Duodenal mucosa (tissue), 2 donors: ENCODE data around the gene TSR3.

Source experiments
- H3K27ac ChIP-seq: one replicate; pipeline ENCODE4 v1.7.0; 2013; ENCODE audit warnings: low read depth, low read length
- H3K27me3 ChIP-seq, 2 donors: one replicate each; pipeline ENCODE4 v1.7.0; 2013; ENCODE audit warnings: low read length in 2 of 2, control low read depth in 1 of 2; ENCODE audit not compliant: insufficient read depth in 2 of 2, control insufficient read depth in 1 of 2
- H3K36me3 ChIP-seq, 2 donors: one replicate each; pipeline ENCODE4 v1.7.0; 2013; ENCODE audit warnings: low read length in 2 of 2, control low read depth in 1 of 2; ENCODE audit not compliant: insufficient read depth in 2 of 2, control insufficient read depth in 1 of 2
- H3K4me1 ChIP-seq, 2 donors: one replicate each; pipeline ENCODE4 v1.7.0; 2013; ENCODE audit warnings: low read length in 2 of 2, control low read depth in 1 of 2; ENCODE audit not compliant: insufficient read depth in 2 of 2, control insufficient read depth in 1 of 2
- H3K4me3 ChIP-seq, 2 donors: one replicate each; pipeline ENCODE4 v1.7.0; 2013; ENCODE audit warnings: low read length in 2 of 2, low read depth in 1 of 2
- H3K9ac ChIP-seq, 2 donors: one replicate each; pipeline ENCODE4 v1.7.0; 2013; ENCODE audit warnings: low read length in 2 of 2, low read depth in 1 of 2
- H3K9me3 ChIP-seq, 2 donors: one replicate each; pipeline ENCODE4 v1.7.0; 2013; ENCODE audit warnings: low read length in 2 of 2, control low read depth in 1 of 2; ENCODE audit not compliant: control insufficient read depth in 1 of 2

Gene TSR3

DNA sequence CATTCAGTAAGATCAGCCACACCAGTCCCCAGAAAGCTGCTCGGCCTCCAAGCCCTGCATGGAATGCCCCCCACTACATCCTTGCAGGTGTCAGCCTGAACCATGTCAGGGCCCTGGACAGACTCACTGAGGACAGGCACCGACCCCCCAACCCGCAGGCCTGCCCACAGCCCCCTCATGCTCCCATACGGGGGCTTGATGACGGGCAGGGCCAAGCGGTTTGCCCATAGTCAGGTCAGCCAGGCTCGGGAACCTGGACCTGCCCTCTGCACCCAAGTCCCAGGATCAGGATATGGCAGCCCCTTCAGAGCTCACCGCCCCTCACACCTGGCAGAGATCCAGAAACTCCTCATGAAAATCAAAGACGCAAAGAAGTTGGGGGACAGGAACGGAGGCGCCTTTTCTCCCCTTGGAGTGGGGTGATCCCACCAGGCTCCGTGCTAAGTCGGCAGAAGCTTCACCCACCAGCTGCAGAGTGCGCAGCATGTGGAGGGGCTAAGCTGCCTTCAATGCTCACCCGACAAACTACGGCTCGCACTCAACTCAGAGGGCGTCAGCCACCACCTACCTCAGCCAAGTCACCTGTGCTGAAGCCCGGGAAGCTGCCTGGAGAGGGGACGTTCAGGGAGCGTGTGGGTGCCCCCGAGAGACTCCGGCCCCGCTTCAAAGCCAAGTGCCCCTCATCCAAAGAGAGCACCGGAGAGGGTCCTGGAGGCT is 26.6 kb upstream of the TSR3 start:
- peak overlapping the region; percentile 50 to 62 for H3K4me3 ChIP-seq
- no peak overlapping the region for H3K9ac ChIP-seq
- H3K9me3 ChIP-seq: no peaks in the 10 kb centered on the region
- H3K4me1 ChIP-seq: peaks cover 8 to 9% of the 10 kb centered on the region in 2 donors
- H3K27me3 ChIP-seq: no peaks in the 10 kb centered on the region
- no peak overlapping the region for H3K27ac ChIP-seq
- peaks cover 0 to 21% of the 10 kb centered on the region in 2 donors for H3K36me3 ChIP-seq

DNA sequence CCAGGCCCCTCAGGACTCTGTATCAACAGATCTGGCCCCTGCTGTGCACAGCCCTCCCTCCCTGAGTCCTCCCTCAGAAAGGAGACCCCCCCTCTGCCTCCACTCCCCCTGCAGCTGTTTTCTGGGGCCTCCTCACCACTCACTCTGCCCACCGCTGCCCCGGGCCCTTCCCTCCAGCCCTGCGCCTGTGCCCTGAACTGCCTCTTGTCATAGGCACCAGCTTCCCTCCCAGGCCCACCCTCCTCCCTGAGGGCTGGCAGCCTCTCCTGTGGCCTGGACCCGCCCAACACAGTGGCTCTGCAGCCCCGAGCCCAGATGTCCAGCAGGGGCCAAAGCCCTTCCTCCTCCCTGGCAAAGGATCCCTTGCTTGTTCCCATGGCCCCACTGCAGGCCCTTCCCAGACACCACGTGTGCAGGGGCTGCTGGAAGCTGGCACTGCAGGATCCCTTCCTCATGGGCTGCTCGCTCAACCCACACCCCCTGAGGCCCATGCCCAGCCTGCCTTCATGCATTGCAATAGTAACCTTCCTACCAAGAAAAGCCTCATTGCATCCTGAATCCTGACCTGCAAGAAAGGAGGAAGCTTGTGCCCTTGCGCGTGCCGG is 25.8 kb upstream of the TSR3 start:
- H3K4me1 ChIP-seq: peaks cover 8 to 9% of the 10 kb centered on the region in 2 donors
- peaks cover 0 to 19% of the 10 kb centered on the region in 2 donors for H3K36me3 ChIP-seq
- no peak overlapping the region for H3K9ac ChIP-seq
- H3K9me3 ChIP-seq: no peaks in the 10 kb centered on the region
- no peak overlapping the region for H3K4me3 ChIP-seq
- no peak overlapping the region for H3K27ac ChIP-seq
- H3K27me3 ChIP-seq: no peaks in the 10 kb centered on the region

DNA sequence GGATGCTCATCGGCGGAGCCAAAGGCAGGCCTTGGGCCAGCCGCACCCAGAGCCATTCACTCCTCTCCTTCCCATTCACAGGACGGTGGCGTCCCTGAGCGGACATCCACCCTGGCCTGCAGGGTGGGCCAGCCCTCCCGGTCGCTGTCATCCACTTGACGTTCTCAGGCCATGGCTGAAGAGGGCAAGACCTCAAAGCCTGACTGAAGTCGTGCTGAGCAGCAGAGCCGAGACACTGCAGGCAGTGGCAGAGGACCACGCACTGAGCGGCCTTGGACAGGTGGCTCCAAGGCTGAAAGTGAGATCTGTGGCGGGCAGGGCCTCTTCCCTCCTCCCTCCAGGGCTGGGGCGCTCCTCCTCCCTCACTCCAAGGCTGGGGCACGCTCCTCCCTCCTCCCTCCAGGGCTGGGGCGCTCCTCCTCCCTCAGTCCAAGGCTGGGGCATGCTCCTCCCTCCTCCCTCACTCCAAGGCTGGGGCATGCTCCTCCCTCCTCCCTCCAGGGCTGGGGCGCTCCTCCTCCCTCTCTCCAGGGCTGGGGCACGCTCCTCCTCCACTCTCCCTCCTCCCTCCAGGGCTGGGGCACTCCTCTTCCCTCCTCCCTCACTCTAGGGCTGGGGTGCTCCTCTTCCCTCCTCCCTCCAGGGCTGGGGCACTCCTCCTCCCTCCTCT is 24.2 kb upstream of the TSR3 start:
- H3K27me3 ChIP-seq: no peaks in the 10 kb centered on the region
- H3K9ac ChIP-seq: no peak overlapping the region
- peaks cover 0 to 16% of the 10 kb centered on the region in 2 donors for H3K36me3 ChIP-seq
- no peak overlapping the region for H3K4me3 ChIP-seq
- no peak overlapping the region for H3K27ac ChIP-seq
- H3K9me3 ChIP-seq: no peaks in the 10 kb centered on the region
- H3K4me1 ChIP-seq: peaks cover 8 to 9% of the 10 kb centered on the region in 2 donors

DNA sequence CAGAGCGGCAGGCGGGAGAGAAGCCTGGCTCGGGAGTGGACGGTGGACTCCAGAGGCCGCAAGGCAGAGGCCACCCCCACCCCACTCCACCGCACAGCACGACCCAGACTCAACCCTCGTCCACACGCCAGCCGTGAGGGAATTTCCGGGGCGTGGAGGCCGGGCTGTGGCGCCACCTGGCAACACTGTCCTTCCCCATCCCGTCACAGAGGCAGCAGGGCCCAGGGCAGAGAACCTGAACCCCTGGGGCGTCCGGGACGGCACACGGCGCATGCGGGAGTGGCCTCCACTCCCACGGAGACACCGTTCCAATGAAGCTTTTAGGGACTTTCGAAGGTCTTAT is 23.6 kb upstream of the TSR3 start:
- no peak overlapping the region for H3K4me3 ChIP-seq
- H3K36me3 ChIP-seq: peaks cover 0 to 16% of the 10 kb centered on the region in 2 donors
- H3K9me3 ChIP-seq: no peaks in the 10 kb centered on the region
- H3K27ac ChIP-seq: no peak overlapping the region
- peaks cover 8 to 9% of the 10 kb centered on the region in 2 donors for H3K4me1 ChIP-seq
- no peaks in the 10 kb centered on the region for H3K27me3 ChIP-seq
- no peak overlapping the region for H3K9ac ChIP-seq

DNA sequence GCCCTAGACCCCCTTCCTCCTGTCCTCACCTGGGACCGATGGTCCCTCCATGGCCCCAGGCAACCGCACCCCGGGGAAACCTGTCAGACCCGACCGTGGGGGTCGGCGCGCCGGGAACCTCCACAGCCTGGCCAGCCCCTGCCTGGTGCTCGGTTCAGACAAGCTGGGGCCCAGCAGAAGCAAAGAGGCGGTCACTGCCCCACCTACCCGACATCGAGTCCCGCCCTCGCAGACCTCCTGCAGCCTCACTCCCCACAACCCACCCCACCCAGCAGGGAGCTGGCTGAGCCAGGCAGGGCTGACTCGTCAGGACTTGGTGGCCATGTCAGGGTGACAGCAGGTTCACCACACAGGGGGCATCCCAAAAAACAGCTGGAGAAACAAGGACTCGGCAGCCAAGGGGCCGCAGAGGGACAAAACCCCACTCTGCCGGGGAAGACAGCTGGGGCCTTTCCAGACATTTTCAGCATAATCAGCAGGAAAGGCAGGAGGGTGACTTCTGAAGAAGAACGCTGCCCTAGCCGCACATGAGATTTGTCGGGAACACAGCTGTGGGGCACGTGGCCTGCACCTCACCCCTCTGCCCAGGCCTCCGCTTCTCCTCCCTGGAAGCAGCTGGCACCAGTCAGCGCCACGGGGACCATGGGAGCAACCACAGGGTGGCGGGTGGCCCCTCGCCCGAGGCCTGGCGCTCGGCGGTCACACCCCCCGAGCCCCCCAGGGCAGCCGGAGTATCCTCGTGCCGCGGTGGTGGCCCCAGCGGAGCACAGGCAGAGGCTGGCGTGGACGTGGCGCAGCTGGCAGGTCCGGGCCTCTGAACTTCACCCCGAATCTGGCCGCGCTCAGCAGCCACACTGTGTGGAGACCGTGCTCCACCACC is 23.0 kb upstream of the TSR3 start:
- peaks cover 8 to 9% of the 10 kb centered on the region in 2 donors for H3K4me1 ChIP-seq
- H3K36me3 ChIP-seq: peaks cover 5 to 22% of the 10 kb centered on the region in 2 donors

DNA sequence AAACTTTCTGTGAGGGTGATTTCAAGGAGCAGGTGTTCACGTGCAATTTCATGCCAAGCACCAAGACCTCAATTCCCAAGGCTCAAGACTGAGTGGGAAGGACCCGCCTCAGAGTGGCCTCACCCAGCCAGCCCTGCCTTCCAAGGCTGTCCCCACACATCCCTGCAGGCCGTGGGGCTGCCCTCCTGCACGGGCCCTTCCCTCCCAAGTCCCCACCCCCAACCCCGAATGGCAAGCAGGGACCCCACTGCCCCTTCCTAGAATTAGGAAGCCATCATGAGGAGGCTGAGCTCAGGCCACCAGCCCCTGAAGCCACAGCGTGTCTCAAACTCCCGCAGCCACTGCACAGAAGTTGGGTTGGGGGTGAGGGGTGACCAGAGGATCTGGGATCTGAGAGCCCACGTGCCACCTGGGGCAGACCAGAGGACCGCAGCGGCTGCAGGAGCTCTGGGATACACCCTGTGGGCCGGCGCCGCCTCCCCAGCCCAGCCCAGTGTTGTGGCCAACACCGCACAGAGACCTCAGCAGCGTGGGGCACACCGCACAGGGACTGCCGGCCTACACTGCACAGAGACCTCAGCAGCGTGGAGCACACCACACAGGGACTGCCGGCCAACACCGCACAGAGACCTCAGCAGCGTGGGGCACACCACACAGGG is 20.7 kb upstream of the TSR3 start:
- H3K9ac ChIP-seq: no peak overlapping the region
- H3K9me3 ChIP-seq: no peaks in the 10 kb centered on the region
- no peak overlapping the region for H3K4me3 ChIP-seq

More for the DNA sequence above, 23.0 kb upstream of the TSR3 start:
- H3K4me3 ChIP-seq: no peak overlapping the region
- H3K27ac ChIP-seq: no peak overlapping the region
- H3K9me3 ChIP-seq: no peaks in the 10 kb centered on the region
- H3K9ac ChIP-seq: no peak overlapping the region
- no peaks in the 10 kb centered on the region for H3K27me3 ChIP-seq

DNA sequence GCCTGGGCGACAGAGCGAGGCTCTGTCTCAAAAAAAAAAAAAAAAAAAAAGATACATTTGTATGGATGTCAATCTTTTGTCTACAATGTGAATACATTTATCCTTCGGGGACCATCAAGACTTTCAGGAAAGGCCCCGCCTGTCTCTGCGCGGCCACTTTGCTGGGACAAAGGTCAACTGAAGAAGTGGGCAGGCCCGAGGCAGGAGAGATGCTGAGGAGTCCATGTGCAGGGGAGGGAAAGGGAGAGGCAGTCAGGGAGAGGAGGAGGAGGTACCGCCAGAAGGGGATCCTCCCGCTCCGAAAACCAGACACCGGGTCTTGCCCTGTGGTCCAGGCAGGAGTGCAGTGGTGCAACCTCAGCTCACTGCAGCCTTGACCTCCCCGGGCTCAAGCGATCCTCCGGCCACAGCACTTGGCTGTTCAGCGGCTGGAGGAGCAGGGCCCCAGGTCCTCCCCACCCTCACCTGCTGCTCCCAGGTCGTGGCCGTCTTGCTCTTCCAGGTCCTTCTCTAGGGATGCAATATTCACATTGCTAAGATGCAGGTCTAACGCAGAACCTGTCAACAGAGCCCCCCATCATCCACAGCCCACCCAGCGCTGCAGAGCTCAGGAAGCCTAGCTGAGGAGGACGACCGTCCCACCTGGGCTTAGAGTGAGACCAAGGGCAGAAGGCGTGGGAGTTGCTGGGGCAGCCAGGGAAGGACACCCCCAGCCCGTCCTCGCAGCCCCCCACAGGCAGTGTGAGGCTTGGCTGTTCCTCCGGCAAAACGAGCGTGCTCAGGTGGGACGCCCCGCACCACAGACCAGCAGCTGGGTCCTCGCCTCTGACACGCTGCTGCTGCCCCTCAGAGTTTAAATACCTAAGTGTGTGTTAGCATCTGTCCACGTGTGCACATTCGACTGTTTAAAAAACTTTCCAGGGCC is 19.6 kb upstream of the TSR3 start:
- no peaks in the 10 kb centered on the region for H3K27me3 ChIP-seq
- no peaks in the 10 kb centered on the region for H3K9me3 ChIP-seq
- no peak overlapping the region for H3K9ac ChIP-seq
- no peaks in the 10 kb centered on the region for H3K4me1 ChIP-seq
- no peak overlapping the region for H3K4me3 ChIP-seq
- H3K27ac ChIP-seq: no peak overlapping the region
- H3K36me3 ChIP-seq: peaks cover 5 to 33% of the 10 kb centered on the region in 2 donors

More for the DNA sequence above, 20.7 kb upstream of the TSR3 start:
- Histone ChIP-seq H3K27ac (no peak overlapping the region), H3K4me1 (no peaks in the 10 kb centered on the region), H3K36me3 (peaks cover 5 to 25% of the 10 kb centered on the region in 2 donors), H3K27me3 (no peaks in the 10 kb centered on the region)

DNA sequence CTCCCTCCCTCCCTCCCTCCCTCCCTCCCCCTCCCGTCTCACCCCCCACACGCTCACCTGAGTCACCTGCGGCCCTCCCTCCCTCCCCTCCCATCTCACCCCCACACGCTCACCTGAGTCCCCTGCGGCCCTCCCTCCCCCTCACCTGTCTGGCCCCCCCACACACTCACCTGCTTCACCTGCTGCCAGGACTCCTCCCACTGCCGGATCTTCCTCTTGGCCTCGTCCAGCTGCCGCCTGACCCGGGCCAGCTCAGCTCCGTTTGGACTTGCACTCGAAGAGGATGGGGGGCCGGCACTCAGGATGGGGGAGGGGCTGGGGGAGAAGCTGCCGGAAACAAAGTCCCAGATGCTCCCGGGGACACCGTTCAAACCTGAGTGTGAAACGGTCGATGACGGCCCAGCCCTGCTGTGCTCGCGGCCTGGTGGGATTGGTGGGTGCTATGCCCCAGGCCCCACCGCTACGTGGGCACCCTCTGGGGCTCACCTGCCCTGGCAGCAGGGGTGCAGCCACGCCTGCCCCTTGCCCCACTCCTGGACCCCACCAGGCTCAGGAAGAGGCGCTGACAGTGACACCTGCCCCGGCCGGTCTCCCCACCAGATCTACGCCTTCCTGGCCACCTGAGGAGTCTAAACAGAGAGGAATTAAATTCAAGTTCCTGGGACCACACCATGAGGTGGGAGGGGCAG is 16.0 kb upstream of the TSR3 start:
- Histone ChIP-seq H3K9me3 (no peaks in the 10 kb centered on the region), H3K27ac (no peak overlapping the region), H3K36me3 (peaks cover 11 to 58% of the 10 kb centered on the region in 2 donors)

More for the DNA sequence above, 16.0 kb upstream of the TSR3 start:
- no peaks in the 10 kb centered on the region for H3K27me3 ChIP-seq
- H3K9ac ChIP-seq: no peak overlapping the region
- no peaks in the 10 kb centered on the region for H3K4me1 ChIP-seq
- H3K4me3 ChIP-seq: no peak overlapping the region
